Esophagus squamous epithelium (tissue), 4 donors: ENCODE measurements around the gene WDPCP.

Experiments used
- CTCF ChIP-seq, 6 experiments: fragments of 450-650 bp in 4 of 6; fragments of 200-600 bp in 2 of 6; sonication (generic) in 2 of 6; IDR thresholded peaks; one replicate each; pipeline ENCODE4 v1.5.1; 2016 to 2019; ENCODE audit warnings: antibody characterized with exemption in 6 of 6, mild to moderate bottlenecking in 4 of 6, moderate library complexity in 4 of 6
- POLR2A ChIP-seq, 4 donors: fragments of 450-650 bp; IDR thresholded peaks; one replicate each; pipeline ENCODE4 v1.6.1; 2017; ENCODE audit warnings: antibody characterized with exemption in 4 of 4, mild to moderate bottlenecking in 4 of 4, moderate library complexity in 3 of 4

- TF ChIP-seq CTCF (IDR thresholded peaks at IDR 0.05) (no peak), POLR2A (IDR thresholded peaks at IDR 0.05) (no peak)
These were observed 267.6 kb downstream of the WDPCP start for GRCh38 chr2:63320669-63321068.
